Activated T-cell treated with anti-CD3 and anti-CD28 coated beads, Interleukin-2, amount 50 U/mL, for 48 hours (primary cell): ENCODE measurements around the gene MIOS.
A peak's percentile ranks its signal among the peaks of the same experiment; 100 is the strongest.

Experiments used
- DNase-seq, 2 experiments: peaks; one replicate each; pipeline ENCODE4 v3.0.0-alpha.2; 2020

Gene MIOS

GRCh38 chr7:7566651-7567611 lies at the start of gene MIOS:
TSS of gene MIOS (plus strand) at chr7:7566884. CDS start at chr7:7572476, 5,592 bp downstream.
- DNase-seq, result peak; percentile 85 to 91

GRCh38 chr7:7517754-7518153 lies 48.9 kb upstream of the MIOS start:
- DNase-seq, result no peak

DNA sequence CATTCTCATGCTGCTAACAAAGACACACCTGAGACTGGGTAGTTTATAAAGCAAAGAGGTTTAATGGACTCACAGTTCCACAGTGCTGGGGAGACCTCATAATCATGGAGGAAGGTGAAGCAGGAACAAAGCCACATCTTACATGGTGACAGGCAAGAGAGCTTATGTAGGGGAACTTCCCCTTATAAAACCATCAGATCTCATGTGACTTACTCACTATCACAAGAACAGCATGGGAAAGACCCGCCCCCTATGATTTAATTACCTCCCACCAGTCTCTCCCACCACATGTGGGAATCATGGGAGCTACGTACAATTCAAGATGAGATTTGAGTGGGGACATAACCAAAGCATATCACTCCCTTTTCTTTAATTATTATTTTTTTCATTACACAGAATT lies 47.6 kb upstream of the MIOS start:
- DNase-seq, result no peak

- DNase-seq, result no peak
Measured at GRCh38 chr7:7519528-7519927, 47.2 kb upstream of the MIOS start.

DNA sequence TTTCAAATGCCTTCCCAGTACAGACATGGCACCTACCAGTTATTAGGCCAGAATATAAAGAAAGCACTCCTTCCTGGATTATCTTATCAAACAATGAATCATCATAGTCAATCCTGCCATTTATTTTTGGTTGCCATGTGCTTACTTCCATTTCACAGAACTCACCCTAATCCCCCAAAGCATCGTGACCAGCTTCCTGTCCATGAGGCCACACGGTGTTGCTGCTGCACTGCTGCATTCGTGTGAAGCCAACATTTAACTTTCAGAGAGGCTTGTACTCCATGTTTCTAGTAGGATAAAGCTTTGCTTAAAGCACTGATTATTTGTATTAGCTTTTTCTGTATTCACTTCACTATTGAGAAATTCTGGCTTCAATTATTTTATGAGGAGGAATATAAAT lies 45.4 kb upstream of the MIOS start:
- no peak for DNase-seq

- DNase-seq, result no peak
Measured at GRCh38 chr7:7522421-7522820, 44.3 kb upstream of the MIOS start.

GRCh38 chr7:7524121-7524520 lies 42.6 kb upstream of the MIOS start:
- no peak for DNase-seq

DNA sequence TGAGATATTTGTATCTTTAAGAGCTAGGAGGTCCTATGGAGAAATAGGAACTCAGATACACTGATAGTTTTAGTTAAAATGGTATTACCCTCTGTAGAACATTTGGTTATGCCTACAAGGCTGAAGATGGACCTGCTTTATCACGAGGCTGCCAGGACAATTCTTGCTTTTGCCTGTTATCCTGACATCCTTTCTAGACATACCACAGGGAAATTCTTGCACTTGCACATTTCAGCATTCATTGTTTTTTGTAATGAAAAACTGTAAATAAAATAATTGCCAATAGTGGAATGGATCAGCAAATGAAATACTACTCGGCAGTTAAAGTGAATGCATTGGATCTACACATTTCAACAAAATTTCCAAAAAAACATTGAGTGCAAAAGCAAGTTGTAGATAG lies 40.7 kb upstream of the MIOS start:
- no peak for DNase-seq

GRCh38 chr7:7527047-7527446 lies 39.6 kb upstream of the MIOS start:
- DNase-seq, result no peak

DNA sequence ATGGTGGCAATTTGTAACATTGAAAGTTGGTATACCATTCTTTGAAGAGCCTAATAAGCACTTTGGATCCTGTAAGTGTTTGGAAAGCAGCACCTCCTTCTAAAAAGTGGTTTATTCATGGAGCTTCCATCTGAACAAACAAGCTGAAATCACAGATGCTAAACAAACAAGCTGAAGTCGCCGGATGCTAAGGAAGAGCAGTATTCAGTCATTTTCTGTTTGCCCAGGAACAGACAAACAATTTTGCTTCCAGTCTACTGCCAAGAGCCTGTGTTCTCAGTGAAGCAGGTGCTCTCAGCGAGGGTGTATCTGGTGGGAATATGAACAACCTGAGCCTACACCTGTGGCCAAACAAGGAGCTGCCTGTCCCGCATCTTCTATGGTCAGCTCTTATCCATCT lies 37.4 kb upstream of the MIOS start:
- DNase-seq, result no peak

GRCh38 chr7:7533831-7534430 lies 32.8 kb upstream of the MIOS start:
- DNase-seq, result no peak

DNA sequence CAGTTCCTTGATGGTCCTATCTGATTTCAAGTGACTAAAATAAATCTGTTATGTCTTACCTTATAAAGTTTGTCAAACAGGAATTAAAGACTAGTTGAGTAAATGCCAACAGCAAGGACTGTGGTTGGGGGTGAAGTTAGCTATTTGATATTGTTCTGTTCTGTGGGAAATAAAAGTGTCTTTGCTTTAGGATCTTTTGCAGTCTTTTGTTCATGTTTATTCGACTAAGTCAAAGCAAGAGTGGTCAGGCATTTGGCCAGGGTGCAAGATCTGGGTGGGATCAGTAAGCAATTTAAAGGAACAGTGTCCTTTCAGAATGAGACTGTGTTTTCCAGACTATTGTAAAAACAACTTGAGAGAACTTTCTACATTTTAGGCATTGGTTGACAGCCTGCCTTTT lies 31.0 kb upstream of the MIOS start, which contains the start of gene COL28A1:
Gene COL28A1, minus strand, starts transcription at position 183 of the 400 bp plus-strand sequence. CDS start 2,998 bp downstream, outside the sequence.
- DNase-seq, result no peak

- no peak for DNase-seq
Measured at GRCh38 chr7:7536396-7537019, 30.2 kb upstream of the MIOS start.

DNA sequence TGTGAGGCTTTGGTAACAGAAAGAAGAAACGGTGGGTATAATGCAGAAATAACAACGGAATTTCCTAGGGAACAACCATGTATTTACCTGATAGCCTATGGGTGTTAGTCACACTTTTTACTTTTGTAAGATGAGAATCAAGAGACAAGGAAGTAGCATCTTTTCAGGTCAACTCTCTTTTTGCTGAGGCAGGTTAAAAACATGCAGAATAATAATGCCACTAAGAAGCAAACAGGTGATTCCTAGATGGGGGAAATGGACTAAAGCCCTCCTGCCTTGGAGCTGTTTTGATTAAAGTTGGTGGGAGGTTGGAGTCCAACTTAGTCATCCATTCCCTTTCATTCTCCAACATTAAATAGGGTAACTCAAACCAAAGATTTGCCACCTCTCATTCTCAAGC lies 29.0 kb upstream of the MIOS start:
- no peak for DNase-seq

- DNase-seq, result no peak
Measured at GRCh38 chr7:7539152-7539551, 27.5 kb upstream of the MIOS start.

DNA sequence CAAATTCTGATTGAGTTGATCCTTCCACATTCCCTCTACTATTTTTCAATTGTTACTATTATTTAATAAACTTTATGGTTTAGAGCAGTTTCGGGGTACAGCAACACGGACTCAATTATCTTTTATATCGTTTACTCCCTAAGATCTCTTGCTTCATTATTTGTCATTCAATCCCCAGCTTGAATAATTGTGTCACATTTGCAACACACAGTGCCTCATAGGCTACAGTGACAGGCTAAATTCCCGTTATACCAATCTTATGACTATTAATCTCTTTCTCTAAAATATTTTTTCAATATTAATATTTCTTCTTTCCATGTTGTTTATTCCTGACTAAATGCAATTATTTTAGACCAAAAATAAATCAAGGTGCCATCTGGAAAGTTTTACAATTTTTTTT lies 27.0 kb upstream of the MIOS start:
- no peak for DNase-seq

DNA sequence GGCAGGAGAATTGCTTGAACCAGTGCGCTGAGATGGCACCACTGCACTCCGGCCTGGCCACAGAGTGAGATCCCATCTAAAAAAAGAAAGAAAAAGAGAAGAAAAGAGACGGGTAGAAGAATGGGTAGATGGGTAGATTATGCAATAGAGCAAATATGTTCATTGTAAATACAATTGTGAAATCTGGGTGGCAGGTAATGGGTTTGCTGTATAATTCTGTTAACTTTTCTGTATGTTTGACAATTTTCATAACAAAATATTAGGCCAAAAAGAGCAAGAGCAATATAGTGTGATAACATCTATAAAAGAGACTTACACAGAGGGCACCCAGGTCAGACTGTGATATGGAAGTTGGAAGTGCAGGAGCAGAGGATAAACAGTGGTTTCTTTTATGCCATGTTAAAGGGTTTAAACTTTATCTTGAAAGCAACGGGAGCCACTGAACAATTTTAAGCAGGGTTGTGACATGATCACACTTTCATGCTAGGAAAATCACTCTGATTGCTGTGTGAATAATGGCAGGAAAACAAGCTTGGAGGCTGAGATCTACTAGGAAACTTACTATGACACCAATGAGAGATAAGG lies 24.3 kb upstream of the MIOS start:
- no peak for DNase-seq

DNA sequence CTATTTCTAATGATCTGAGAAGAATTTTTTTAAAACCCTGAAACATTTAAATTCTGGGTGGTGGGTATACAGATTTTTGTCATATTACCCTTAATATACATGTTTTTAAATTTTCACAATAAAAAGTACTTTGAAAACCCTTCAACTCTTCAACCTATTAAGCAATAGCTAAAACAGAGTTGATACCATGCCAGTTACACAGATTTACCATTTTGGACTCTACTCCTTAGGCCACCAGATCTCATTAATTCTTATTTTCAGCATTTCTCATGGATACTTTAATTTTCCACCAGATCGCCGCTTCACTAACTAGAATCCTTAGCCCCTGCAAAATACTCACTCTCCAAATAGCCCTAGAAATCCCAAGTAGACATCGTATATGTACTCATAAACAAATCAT lies 18.3 kb upstream of the MIOS start:
- DNase-seq, result no peak

DNA sequence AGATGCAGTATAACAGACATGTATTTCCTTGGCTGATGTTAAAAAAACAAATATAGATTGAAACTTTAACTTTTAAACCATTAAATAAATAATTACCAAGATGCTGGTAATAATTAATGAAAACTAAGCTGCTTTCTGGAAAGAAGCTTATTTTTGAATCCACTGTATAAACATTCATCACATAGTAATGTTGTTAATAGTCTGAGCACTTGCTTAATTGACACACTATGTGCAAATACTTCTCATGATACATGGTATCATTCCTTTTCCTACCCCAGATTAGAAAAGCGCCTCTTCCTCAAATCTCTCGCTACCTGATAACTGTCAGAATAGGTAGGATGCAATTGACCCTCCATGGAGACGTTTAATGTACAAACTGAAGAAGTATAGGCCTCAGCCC lies 16.0 kb upstream of the MIOS start:
- DNase-seq, result no peak

GRCh38 chr7:7552199-7552598 lies 14.5 kb upstream of the MIOS start:
- DNase-seq, result no peak

GRCh38 chr7:7553386-7553785 lies 13.3 kb upstream of the MIOS start:
- no peak for DNase-seq

GRCh38 chr7:7554021-7554432 lies 12.7 kb upstream of the MIOS start:
- no peak for DNase-seq
